Calu3 (cell line): ENCODE data around the gene CCSER1. TPM values are rescaled to one million over a fixed set of nuclear protein-coding genes. Genes with fewer than 3 reads are reported as not detected.
"Not testable (repeated sequence)": the region's sequence is repeated elsewhere in the genome, so short reads cannot be mapped to it uniquely, and the experiment has no call there.

ENCODE experiments used
- BruUV-seq: library from RNA; stranded (reverse); fragments of 400-500 nt; replicated peaks from 2 replicates; lab custom pipeline; 2021; lab: Mats Ljungman, UMichigan
- CTCF ChIA-PET: fragments of 300-600 bp; sonication (Branson Sonifier 250); formaldehyde crosslinking; loops from one replicate; lab custom pipeline; 2022; ENCODE audit warnings: antibody characterized with exemption; lab: Charles Lee
- DNase-seq: peaks from one replicate; pipeline ENCODE4 v3.0.0; 2022
- H3K27ac Mint-ChIP-seq: one replicate; pipeline ENCODE4 v1.8.0; 2022; ENCODE audit warnings: mixed read lengths; ENCODE audit not compliant: unreplicated experiment
- H3K27me3 Mint-ChIP-seq: one replicate; pipeline ENCODE4 v1.8.0; 2022; ENCODE audit warnings: mixed read lengths; ENCODE audit not compliant: unreplicated experiment
- H3K36me3 Mint-ChIP-seq: one replicate; pipeline ENCODE4 v1.8.0; 2022; ENCODE audit warnings: mild to moderate bottlenecking, moderate library complexity, mixed read lengths; ENCODE audit not compliant: insufficient read depth, unreplicated experiment
- H3K4me1 Mint-ChIP-seq: one replicate; pipeline ENCODE4 v1.8.0; 2022; ENCODE audit warnings: mild to moderate bottlenecking, low read depth, mixed read lengths; ENCODE audit not compliant: unreplicated experiment
- H3K4me3 Mint-ChIP-seq: one replicate; pipeline ENCODE4 v1.8.0; 2022; ENCODE audit warnings: mild to moderate bottlenecking, low read depth, moderate library complexity, mixed read lengths; ENCODE audit not compliant: unreplicated experiment
- H3K9me3 Mint-ChIP-seq: one replicate; pipeline ENCODE4 v1.8.0; 2022; ENCODE audit warnings: low read depth, mixed read lengths; ENCODE audit not compliant: unreplicated experiment
- intact Hi-C: fragments of 100-400 bp; cut with micrococcal nuclease; formaldehyde crosslinking; loops from one replicate; pipeline ENCODE4 v1.10.0; 2022; ENCODE audit not compliant: unreplicated experiment
- total RNA-seq: library from RNA; stranded (reverse); gene quantifications from 2 replicates; pipeline ENCODE4 v1.2.3, GENCODE V29; 2022
- TF ChIP-seq, protein P1 (sequence below): fragments of 200-600 bp; IDR thresholded peaks from one replicate; pipeline ENCODE4 v1.8.0; 2022; ENCODE audit warnings: antibody characterized with exemption; ENCODE audit not compliant: unreplicated experiment

CCSER1 gene
- total RNA-seq, 1 experiment from 2014 or later, result 6.2 TPM

DNA sequence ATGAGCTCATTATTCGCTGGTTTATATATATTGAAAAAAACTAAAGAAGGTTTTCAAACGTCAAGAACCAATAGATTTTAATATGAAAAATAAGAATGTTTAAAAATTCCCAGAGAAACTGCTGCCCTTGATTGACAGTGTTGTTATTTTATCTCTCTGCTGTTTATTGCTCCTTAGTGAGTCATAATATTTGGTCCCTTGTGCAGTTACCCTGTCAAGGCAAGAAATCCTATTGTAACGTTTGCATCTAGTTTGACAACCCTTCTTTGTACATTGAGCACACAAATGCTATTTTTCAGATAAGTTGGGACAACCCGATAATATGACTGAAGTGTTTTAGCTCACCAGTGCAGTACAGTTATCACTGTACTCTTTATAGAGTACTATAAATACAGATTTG, 349.4 kb downstream of the CCSER1 start:
- intact Hi-C loops, result no loop called here
- H3K4me1 Mint-ChIP-seq, result peaks cover 19% of the 10 kb centered on the region
- TF ChIP-seq, protein P1, sequence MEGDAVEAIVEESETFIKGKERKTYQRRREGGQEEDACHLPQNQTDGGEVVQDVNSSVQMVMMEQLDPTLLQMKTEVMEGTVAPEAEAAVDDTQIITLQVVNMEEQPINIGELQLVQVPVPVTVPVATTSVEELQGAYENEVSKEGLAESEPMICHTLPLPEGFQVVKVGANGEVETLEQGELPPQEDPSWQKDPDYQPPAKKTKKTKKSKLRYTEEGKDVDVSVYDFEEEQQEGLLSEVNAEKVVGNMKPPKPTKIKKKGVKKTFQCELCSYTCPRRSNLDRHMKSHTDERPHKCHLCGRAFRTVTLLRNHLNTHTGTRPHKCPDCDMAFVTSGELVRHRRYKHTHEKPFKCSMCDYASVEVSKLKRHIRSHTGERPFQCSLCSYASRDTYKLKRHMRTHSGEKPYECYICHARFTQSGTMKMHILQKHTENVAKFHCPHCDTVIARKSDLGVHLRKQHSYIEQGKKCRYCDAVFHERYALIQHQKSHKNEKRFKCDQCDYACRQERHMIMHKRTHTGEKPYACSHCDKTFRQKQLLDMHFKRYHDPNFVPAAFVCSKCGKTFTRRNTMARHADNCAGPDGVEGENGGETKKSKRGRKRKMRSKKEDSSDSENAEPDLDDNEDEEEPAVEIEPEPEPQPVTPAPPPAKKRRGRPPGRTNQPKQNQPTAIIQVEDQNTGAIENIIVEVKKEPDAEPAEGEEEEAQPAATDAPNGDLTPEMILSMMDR, result no peak
- no peak for DNase-seq
- no peaks in the 10 kb centered on the region for H3K36me3 Mint-ChIP-seq
- CTCF ChIA-PET, result interaction anchor here (0.6 kb wide), 1 partner anchor 1964 kb away, joined by 3 read pairs; no protein-coding TSS in a partner anchor
- H3K27ac Mint-ChIP-seq, result no peak overlapping the region
- H3K9me3 Mint-ChIP-seq, result no peaks in the 10 kb centered on the region
- no peak overlapping the region for H3K4me3 Mint-ChIP-seq
- no peaks in the 10 kb centered on the region for H3K27me3 Mint-ChIP-seq
- BruUV-seq, result no TSS peak

DNA sequence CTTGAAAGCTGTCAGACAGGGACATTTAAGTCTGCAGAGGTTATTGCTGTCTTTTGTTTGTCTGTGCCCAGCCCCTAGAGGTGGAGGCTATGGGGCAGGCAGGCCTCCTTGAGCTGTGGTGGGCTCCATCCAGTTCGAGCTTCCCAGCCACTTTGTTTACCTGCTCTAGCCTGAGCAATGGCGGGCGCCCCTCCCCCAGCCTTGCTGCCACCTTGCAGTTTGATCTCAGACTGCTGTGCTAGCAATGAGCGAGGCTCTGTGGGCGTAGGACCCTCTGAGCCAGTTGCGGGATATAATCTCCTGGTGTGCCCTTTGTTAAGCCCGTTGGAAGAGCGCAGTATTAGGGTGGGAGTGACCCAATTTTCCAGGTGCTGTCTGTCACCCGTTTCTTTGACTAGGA, 357.7 kb downstream of the CCSER1 start:
- not testable (repeated sequence) for H3K4me1 Mint-ChIP-seq, H3K9me3 Mint-ChIP-seq, H3K4me3 Mint-ChIP-seq

DNA sequence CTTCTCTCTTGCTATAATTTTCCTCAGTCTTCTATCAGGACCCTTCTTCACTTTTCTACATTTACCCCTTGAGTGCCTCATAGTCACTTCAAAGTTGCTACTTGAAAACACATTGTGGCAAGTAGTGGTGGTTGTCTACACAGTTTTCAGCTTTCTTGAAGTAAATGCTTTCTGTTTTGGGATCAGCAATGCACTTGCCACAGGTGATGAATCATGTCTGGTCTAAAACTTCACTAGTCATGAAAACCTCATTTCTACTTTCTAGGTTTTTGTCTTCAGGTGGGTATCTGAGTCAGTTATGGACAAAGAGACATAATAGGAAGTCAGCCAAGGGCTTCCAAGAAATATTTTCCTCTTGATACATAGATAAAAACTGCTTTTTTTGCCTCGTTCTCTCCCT, 359.2 kb downstream of the CCSER1 start:
- Mint-ChIP-seq H3K9me3 (no peaks in the 10 kb centered on the region), H3K27ac (no peak overlapping the region), H3K27me3 (no peaks in the 10 kb centered on the region), H3K4me3 (no peak overlapping the region), H3K4me1 (peaks cover 9% of the 10 kb centered on the region), H3K36me3 (no peaks in the 10 kb centered on the region)
- CTCF ChIA-PET, result no interaction called here
- TF ChIP-seq, protein P1, result no peak
- BruUV-seq, result no TSS peak
- intact Hi-C loops, result no loop called here
- no peak for DNase-seq

More for the DNA sequence above, 357.7 kb downstream of the CCSER1 start:
- CTCF ChIA-PET, result interaction anchor here (0.6 kb wide), 1 partner anchor 506 kb away, joined by 4 read pairs; no protein-coding TSS in a partner anchor
- H3K27me3 Mint-ChIP-seq, intact Hi-C loops, DNase-seq, H3K27ac Mint-ChIP-seq, BruUV-seq, H3K36me3 Mint-ChIP-seq: not testable (repeated sequence)

DNA sequence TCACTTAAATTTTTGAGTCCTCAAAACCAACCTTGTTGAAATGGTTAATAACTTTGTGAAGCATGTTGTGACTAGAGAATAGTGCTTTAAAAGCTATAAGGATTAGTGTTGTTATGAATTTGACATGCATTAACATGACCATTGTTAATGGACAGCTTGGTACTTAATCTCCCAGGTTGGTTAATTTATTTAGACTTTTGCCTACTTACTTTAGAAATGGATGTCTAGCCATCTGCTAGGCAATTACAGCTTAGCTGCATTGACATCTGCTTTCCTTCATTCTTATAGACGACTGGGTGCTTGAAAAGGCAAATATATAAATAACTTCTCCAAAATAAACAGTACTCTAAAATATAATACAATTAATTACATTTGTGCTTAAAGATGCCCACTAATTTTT, 368.0 kb downstream of the CCSER1 start:
- CTCF ChIA-PET, result no interaction called here
- no TSS peak for BruUV-seq

DNA sequence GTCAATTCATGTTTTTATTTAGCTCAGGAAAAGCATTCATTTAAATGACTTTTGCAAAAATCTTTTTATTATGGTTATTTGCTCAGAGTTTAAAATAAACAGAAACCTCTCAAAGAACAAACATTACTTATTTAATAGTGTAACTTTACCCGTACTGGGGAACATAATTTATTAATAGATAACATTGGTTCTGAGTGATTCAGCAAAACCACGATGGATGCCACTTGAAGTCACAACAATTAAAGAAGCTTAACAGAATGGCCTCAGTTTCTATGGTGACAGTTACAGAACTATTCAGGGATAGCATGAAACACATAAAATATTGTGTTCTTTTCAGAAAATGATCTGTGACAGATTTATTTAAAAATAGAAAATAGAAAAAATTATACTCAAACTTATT, 368.7 kb downstream of the CCSER1 start:
- no peaks in the 10 kb centered on the region for H3K36me3 Mint-ChIP-seq
- H3K27me3 Mint-ChIP-seq, result no peaks in the 10 kb centered on the region
- no peak overlapping the region for H3K4me3 Mint-ChIP-seq
- no peak overlapping the region for H3K27ac Mint-ChIP-seq
- CTCF ChIA-PET, result no interaction called here
- BruUV-seq, result no TSS peak
- no peaks in the 10 kb centered on the region for H3K4me1 Mint-ChIP-seq
- intact Hi-C loops, result no loop called here
- TF ChIP-seq, protein P1, result no peak
- no peak for DNase-seq
- H3K9me3 Mint-ChIP-seq, result no peaks in the 10 kb centered on the region

More for the DNA sequence above, 368.0 kb downstream of the CCSER1 start:
- Mint-ChIP-seq H3K36me3 (no peaks in the 10 kb centered on the region), H3K27ac (no peak overlapping the region), H3K4me1 (no peaks in the 10 kb centered on the region), H3K9me3 (no peaks in the 10 kb centered on the region), H3K27me3 (no peaks in the 10 kb centered on the region), H3K4me3 (no peak overlapping the region)
- intact Hi-C loops, result no loop called here
- no peak for DNase-seq
- TF ChIP-seq, protein P1, result no peak
